CD4-positive, alpha-beta T cell treated with Interleukin-12 subunit alpha and Interleukin-12 subunit beta, for 1 hour (primary cell): ENCODE measurements around the gene C16orf78.
A peak's percentile ranks its signal among the peaks of the same experiment; 100 is the strongest.

Experiments used
- DNase-seq: peaks from one replicate; pipeline ENCODE4 v3.0.0-alpha.2; 2020

C16orf78 gene

DNA sequence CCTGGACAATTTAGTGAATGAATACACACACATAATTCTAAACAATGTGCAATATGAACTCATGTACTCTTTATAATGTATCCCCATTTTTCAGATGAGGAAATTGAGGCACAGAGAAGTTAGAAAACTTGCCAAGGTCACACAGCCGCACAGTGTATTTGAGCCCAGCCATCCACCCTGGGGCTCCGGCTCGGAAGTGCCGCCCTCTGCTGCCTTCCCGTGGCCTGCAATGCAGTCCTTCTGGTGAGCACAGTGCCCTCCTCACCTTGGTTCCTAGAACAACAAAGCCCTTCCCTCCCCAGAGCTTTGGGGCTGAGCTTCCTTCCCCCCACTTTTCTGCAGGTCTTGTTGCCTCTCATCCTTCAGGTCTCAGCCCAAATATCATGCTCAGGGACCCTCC lies 63.7 kb downstream of the C16orf78 start:
- DNase-seq = no peak

DNA sequence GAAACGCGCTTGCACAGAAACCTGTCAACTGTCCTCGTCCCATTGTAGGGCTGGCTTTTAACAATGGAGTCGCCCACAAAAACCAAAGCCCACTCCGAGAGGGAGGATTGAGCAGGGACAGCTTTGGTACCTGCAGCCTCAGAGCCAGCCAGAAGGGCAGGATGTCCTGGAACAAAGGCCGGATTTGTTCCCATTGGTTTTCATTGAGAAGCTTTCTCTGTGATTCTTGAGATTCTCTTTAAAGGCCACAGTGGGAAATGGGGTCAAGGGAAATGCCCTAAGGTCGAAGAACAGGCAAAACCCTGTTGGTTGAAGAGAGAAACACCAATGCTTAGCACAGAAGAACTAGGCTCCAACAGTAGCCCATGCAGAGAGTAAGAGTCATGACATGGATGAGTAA lies 65.4 kb downstream of the C16orf78 start:
- no peak for DNase-seq

DNA sequence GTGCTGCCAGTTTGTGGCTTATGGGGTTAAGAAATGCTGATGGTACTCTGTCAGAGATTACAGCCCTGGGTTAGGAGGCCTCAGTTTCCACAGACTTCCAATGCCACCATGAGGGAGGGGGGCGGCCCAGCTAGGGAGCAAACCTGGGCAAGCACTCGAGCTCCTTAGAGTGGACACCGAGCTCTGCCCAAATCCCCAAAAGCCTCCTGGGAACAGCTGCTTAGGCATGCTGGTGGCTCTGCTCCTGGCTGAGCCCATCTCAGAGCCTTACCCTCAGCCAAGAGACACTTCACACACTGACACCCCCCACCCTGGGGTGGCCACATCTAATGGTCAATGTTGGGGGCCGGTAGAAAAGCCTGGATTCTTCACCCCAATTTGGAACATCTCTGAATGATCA lies 66.1 kb downstream of the C16orf78 start:
- no peak for DNase-seq

DNA sequence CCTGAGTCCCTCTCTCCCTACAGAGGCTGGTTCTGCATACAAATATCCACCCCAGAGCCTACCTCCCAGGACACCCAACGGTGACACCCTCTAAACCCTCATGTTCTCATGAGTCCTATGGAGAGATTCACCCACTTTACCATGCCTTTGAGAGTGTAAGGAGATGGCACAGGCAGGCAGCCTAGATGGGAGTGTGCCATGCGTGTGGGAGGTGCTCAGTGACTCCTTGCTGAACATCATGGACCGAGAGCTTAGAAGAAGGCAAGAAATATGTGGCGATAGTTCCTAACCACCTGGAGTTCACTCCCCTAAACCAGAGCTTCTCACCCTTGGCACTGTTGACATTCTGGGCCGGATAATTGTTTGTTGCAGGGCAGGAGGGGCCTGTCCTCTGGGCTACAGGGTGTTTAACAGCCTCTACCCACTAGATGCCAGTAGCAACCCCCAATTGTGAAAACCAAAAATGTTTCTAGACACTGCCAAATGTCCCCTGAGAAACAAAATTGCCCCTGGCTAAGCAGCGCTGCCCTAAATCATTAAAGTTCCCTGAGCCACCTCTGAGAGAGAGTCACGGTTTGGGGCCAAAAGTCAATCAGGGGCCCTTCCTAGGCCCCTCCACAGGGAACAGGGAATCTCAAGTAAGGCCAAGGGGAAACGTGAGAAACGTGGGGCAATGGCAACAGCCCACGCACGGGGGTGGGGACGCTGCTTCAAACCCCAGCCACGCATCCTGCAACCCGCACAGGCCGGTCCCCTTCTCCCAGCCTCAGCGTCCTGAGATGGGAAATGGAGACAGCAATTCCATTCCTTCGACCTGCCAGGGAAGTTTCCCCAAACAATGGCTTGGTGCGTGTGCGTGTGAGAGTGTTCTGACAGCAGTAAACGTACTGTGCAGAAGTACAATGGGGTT lies 66.8 kb downstream of the C16orf78 start:
- DNase-seq = no peak

GRCh38 chr16:49441366-49441780 lies 67.8 kb downstream of the C16orf78 start:
- peak; percentile 73 for DNase-seq

GRCh38 chr16:49442805-49443204 lies 69.2 kb downstream of the C16orf78 start:
- no peak for DNase-seq

GRCh38 chr16:49443576-49443975 lies 70.0 kb downstream of the C16orf78 start:
- DNase-seq = no peak

- no peak for DNase-seq
Measured at GRCh38 chr16:49446805-49447204, 73.2 kb downstream of the C16orf78 start.
